Loucy (cell line): Measurements from ENCODE around the gene NAALADL2.

Experiments
- H2AFZ ChIP-seq: fragments of 200-600 bp; sonication (generic); 2 replicates; pipeline ENCODE4 v1.6.0; 2016; ENCODE audit warnings: antibody characterized with exemption, mild to moderate bottlenecking, low read length, moderate library complexity
- H3F3A ChIP-seq: fragments of 200-600 bp; 2 replicates; pipeline ENCODE4 v1.6.0; 2016; ENCODE audit warnings: antibody characterized with exemption, low read depth, mild to moderate bottlenecking
- H3K27me3 ChIP-seq: fragments of 200-600 bp; sonication (generic); 2 replicates; pipeline ENCODE4 v1.6.1; 2014; ENCODE audit warnings: low read length, mild to moderate bottlenecking; ENCODE audit not compliant: insufficient read depth, poor library complexity, severe bottlenecking
- H3K36me3 ChIP-seq: fragments of 200-600 bp; sonication (generic); 2 replicates; pipeline ENCODE4 v1.6.1; 2016; ENCODE audit warnings: low read length; ENCODE audit not compliant: insufficient read depth
- H3K4me1 ChIP-seq: fragments of 200-600 bp; sonication (generic); 2 replicates; pipeline ENCODE4 v1.5.1; 2014; ENCODE audit warnings: low read length, mild to moderate bottlenecking; ENCODE audit not compliant: insufficient read depth, poor library complexity, severe bottlenecking
- H3K4me2 ChIP-seq: fragments of 200-600 bp; sonication (generic); 2 replicates; pipeline ENCODE4 v1.6.0; 2014; ENCODE audit warnings: antibody characterized with exemption, low read length, low read depth, mild to moderate bottlenecking; ENCODE audit not compliant: poor library complexity, severe bottlenecking
- H3K4me3 ChIP-seq: fragments of 200-600 bp; sonication (generic); 2 replicates; pipeline ENCODE4 v1.5.1; 2014; ENCODE audit warnings: low read length, mild to moderate bottlenecking, mixed read lengths; ENCODE audit not compliant: poor library complexity, severe bottlenecking
- H3K79me2 ChIP-seq: fragments of 200-600 bp; sonication (generic); 2 replicates; pipeline ENCODE4 v1.6.1; 2014; ENCODE audit warnings: low read length; ENCODE audit not compliant: insufficient read depth
- H3K9ac ChIP-seq: fragments of 200-600 bp; sonication (generic); 2 replicates; pipeline ENCODE4 v1.6.0; 2014; ENCODE audit warnings: mild to moderate bottlenecking, low read depth, low read length, moderate library complexity; ENCODE audit not compliant: poor library complexity, severe bottlenecking
- H3K9me2 ChIP-seq: fragments of 200-600 bp; sonication (generic); replicated peaks from 2 replicates; pipeline ENCODE4 v1.6.1; 2016; ENCODE audit warnings: low read depth, low read length, mixed read lengths
- H3K9me3 ChIP-seq: fragments of 200-600 bp; sonication (generic); 2 replicates; pipeline ENCODE4 v1.6.1; 2014; ENCODE audit warnings: mild to moderate bottlenecking, antibody characterized with exemption, low read length, low read depth; ENCODE audit not compliant: insufficient read depth
- H4K20me1 ChIP-seq: fragments of 200-600 bp; sonication (generic); 2 replicates; pipeline ENCODE4 v1.6.0; 2014; ENCODE audit warnings: antibody characterized with exemption, low read length, mild to moderate bottlenecking; ENCODE audit not compliant: insufficient read depth, poor library complexity, severe bottlenecking
- EZH2phosphoT487 ChIP-seq: fragments of 200-600 bp; IDR thresholded peaks from 2 replicates; pipeline ENCODE4 v1.6.1; 2018; ENCODE audit warnings: antibody characterized with exemption, mild to moderate bottlenecking, moderate library complexity, borderline replicate concordance
- TF ChIP-seq, protein P1 (sequence below): fragments of 200-600 bp; sonication (generic); conservative IDR thresholded peaks from 2 replicates; pipeline ENCODE4 v1.5.1; 2014; ENCODE audit warnings: mild to moderate bottlenecking, antibody characterized with exemption, low read length

NAALADL2 gene

DNA sequence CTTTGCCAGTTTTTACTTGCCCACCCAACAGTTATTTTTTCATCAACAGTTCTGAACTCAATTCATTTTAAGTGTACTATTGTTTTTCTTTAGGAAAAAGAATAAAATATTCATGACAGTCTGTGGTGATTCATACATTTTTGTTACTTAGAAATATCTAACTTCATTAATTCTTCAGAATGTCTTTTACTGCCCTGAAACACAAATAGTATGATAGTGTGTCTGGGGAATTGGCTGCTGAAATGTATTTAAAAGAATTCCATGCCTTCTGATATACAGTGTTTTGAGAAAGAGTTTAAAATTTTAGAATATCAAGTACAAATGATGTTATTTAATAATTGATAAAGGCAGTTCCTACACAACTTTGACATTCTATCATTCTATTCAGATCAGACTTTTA lies 854.1 kb downstream of the NAALADL2 start:
- Histone ChIP-seq H3F3A (no peaks in the 10 kb centered on the region), H3K36me3 (no peaks in the 10 kb centered on the region), H3K79me2 (no peaks in the 10 kb centered on the region), H4K20me1 (no peaks in the 10 kb centered on the region), H3K27me3 (no peaks in the 10 kb centered on the region), H3K4me3 (no peak overlapping the region), H3K9me2 (no peaks in the 10 kb centered on the region), H3K4me2 (no peak overlapping the region), H2AFZ (no peak overlapping the region), H3K9ac (no peak overlapping the region), H3K4me1 (no peaks in the 10 kb centered on the region), H3K9me3 (no peaks in the 10 kb centered on the region)
- TF ChIP-seq, protein P1, sequence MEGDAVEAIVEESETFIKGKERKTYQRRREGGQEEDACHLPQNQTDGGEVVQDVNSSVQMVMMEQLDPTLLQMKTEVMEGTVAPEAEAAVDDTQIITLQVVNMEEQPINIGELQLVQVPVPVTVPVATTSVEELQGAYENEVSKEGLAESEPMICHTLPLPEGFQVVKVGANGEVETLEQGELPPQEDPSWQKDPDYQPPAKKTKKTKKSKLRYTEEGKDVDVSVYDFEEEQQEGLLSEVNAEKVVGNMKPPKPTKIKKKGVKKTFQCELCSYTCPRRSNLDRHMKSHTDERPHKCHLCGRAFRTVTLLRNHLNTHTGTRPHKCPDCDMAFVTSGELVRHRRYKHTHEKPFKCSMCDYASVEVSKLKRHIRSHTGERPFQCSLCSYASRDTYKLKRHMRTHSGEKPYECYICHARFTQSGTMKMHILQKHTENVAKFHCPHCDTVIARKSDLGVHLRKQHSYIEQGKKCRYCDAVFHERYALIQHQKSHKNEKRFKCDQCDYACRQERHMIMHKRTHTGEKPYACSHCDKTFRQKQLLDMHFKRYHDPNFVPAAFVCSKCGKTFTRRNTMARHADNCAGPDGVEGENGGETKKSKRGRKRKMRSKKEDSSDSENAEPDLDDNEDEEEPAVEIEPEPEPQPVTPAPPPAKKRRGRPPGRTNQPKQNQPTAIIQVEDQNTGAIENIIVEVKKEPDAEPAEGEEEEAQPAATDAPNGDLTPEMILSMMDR: no peak
- no peak for TF ChIP-seq EZH2phosphoT487

DNA sequence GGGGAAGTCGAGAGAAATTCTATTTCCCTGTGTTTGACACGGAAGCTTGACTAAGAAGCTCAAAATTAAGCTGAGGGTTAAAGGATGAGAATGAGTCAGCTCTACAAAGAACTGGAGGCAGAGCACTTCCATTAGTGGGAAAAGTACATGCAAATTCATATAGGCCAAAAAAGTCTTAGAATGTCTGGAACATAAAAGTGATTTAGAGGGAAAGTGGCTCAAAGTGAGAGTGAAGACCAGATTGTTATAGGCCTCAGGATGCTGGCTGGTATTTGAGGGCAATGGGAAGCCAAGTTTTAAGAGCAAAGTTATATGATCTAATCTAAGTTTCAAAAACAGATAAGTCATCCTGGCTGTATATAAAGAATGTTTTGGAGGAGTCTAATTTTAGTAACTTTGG lies 857.3 kb downstream of the NAALADL2 start:
- Histone ChIP-seq H4K20me1 (no peaks in the 10 kb centered on the region), H3K9me3 (no peaks in the 10 kb centered on the region), H2AFZ (no peak overlapping the region), H3K4me2 (no peak overlapping the region), H3K9me2 (no peaks in the 10 kb centered on the region), H3F3A (no peaks in the 10 kb centered on the region), H3K4me3 (no peak overlapping the region), H3K4me1 (no peaks in the 10 kb centered on the region), H3K27me3 (no peaks in the 10 kb centered on the region), H3K9ac (no peak overlapping the region), H3K36me3 (no peaks in the 10 kb centered on the region), H3K79me2 (no peaks in the 10 kb centered on the region)
- TF ChIP-seq, protein P1: no peak
- TF ChIP-seq EZH2phosphoT487: no peak

DNA sequence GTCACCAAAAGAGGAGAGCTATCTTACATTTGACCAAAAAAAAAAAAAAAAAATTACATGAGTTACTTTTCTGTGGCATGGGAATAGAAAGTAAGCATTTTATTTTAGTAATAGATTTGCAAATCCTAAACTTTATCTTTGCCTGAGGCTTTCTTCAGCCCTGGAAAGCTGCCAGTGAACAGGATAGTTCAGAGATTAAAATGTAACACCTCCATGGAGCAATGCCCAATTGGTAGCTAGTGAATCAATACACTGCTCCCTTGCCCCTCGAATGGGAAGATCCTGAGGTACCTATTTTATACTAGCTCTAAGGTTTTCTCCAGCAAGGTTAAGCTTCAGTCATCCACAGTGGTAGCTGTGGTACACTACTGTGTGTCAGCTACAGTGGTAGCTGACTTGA lies 867.1 kb downstream of the NAALADL2 start:
- no peaks in the 10 kb centered on the region for H3K4me1 ChIP-seq
- no peaks in the 10 kb centered on the region for H3F3A ChIP-seq
- no peaks in the 10 kb centered on the region for H3K9me3 ChIP-seq
- H3K9me2 ChIP-seq: no peaks in the 10 kb centered on the region
- no peak for TF ChIP-seq EZH2phosphoT487
- TF ChIP-seq, protein P1: no peak
- H3K79me2 ChIP-seq: no peaks in the 10 kb centered on the region
- no peak overlapping the region for H2AFZ ChIP-seq
- no peaks in the 10 kb centered on the region for H4K20me1 ChIP-seq
- H3K4me3 ChIP-seq: no peak overlapping the region
- H3K4me2 ChIP-seq: no peak overlapping the region
- no peak overlapping the region for H3K9ac ChIP-seq
- H3K27me3 ChIP-seq: no peaks in the 10 kb centered on the region
- no peaks in the 10 kb centered on the region for H3K36me3 ChIP-seq
